ENCODE results near the gene IGF2R. TPM values are rescaled to one million over a fixed set of nuclear protein-coding genes. Genes with fewer than 3 reads are reported as not detected.

Gene IGF2R
- total RNA-seq, 1 donor from 2014 or later = 73.4 TPM

DNA sequence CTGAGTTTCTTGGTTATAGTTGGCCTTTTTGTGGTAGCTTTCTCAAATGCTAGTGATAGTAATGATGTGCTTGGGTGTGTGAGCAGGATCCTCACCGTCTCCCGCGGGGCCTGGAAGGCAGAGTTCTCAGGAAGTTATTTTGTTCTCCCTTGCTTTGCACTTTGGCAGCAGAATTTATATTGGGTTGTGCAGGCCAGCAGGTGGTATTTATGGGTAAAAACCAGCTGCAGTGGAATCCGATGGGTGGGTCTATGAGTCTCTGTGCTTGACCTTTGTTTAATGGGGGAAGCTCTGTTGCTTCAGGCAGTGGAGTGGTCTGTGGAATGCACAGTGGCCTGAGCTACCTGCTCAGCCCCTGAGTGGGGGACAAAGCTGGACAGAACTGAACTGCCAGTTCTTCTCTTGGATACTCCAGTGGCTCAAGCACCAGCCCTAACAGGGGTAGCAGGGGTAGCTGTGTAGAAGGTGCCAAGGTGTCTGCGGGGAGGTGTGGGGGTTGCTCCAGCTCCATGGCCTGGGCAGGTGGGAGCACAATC lies 27.3 kb downstream of the IGF2R start:
- Histone ChIP-seq H3K4me1 (peaks cover 7% of the 10 kb centered on the region), H3K27me3 (no peaks in the 10 kb centered on the region), H3K36me3 (peaks cover 0 to 9% of the 10 kb centered on the region in 2 donors), H3K9me3 (no peaks in the 10 kb centered on the region), H3K4me3 (no peak overlapping the region), H3K27ac (no peak overlapping the region)
- DNase-seq (ENCODE audit: extremely low spot score in 2 of 2) = no peak
- intact Hi-C loops (cut with DNase I) = no loop called here
- TF ChIP-seq POLR2AphosphoS5 (IDR thresholded peaks at IDR 0.05; ENCODE audit: insufficient read depth in 1 of 2, low read depth in 1 of 2) (no peak), POLR2A (IDR thresholded peaks at IDR 0.05) (no peak)
- TF ChIP-seq, protein P1, sequence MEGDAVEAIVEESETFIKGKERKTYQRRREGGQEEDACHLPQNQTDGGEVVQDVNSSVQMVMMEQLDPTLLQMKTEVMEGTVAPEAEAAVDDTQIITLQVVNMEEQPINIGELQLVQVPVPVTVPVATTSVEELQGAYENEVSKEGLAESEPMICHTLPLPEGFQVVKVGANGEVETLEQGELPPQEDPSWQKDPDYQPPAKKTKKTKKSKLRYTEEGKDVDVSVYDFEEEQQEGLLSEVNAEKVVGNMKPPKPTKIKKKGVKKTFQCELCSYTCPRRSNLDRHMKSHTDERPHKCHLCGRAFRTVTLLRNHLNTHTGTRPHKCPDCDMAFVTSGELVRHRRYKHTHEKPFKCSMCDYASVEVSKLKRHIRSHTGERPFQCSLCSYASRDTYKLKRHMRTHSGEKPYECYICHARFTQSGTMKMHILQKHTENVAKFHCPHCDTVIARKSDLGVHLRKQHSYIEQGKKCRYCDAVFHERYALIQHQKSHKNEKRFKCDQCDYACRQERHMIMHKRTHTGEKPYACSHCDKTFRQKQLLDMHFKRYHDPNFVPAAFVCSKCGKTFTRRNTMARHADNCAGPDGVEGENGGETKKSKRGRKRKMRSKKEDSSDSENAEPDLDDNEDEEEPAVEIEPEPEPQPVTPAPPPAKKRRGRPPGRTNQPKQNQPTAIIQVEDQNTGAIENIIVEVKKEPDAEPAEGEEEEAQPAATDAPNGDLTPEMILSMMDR (IDR thresholded peaks at IDR 0.05) = no peak

DNA sequence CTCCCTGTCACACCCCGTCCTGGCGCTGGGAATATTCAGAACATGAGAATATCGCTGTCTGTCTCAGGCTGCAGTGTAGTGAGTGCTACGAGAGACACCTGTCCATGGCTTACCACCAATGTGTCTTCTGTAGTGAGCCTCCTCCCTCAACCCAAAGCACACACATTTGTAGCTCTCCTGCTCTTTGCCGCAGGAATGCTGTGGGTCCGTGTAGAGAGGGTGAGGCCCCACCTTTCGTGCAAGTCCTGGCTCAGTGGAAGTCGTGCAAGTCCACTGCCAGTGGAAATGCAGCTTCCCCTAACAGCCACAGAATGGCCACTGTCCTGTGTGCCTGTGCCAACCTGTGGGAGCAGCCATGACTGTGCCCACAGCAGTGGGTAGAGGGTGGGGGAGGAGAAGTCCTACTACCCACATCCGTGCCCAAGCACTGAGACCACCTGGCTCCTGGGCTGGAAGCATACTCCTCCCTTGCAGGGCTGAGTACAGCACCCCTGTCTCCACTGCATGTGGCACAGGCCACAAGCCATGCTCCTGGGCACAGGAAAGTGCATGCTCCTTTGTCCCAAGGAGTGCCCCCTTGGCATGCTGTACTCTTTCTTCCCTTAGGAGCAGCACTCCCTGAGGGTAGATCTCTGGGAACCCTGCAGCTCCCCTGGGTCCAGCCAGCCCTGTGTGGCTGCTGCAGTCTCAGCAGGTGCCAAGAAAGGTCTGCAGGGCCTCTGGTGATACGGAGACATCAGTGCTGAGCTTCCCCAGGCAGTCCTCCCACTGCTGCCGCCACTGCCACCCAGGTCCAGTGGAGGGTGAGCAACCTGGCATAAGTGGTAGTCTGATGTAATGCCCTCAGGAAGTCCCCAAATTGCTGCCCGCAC lies 28.0 kb downstream of the IGF2R start:
- Histone ChIP-seq H3K27ac (no peak overlapping the region), H3K4me1 (peaks cover 4% of the 10 kb centered on the region), H3K27me3 (no peaks in the 10 kb centered on the region), H3K9me3 (no peaks in the 10 kb centered on the region), H3K4me3 (no peak overlapping the region), H3K36me3 (peaks cover 0 to 3% of the 10 kb centered on the region in 2 donors)
- intact Hi-C loops (cut with DNase I) = no loop called here
- no peak for DNase-seq (ENCODE audit: extremely low spot score in 2 of 2)
- no peak for TF ChIP-seq POLR2A (IDR thresholded peaks at IDR 0.05)
- TF ChIP-seq POLR2AphosphoS5 (IDR thresholded peaks at IDR 0.05; ENCODE audit: insufficient read depth in 1 of 2, low read depth in 1 of 2) = no peak
- TF ChIP-seq, protein P1 (IDR thresholded peaks at IDR 0.05) = no peak

DNA sequence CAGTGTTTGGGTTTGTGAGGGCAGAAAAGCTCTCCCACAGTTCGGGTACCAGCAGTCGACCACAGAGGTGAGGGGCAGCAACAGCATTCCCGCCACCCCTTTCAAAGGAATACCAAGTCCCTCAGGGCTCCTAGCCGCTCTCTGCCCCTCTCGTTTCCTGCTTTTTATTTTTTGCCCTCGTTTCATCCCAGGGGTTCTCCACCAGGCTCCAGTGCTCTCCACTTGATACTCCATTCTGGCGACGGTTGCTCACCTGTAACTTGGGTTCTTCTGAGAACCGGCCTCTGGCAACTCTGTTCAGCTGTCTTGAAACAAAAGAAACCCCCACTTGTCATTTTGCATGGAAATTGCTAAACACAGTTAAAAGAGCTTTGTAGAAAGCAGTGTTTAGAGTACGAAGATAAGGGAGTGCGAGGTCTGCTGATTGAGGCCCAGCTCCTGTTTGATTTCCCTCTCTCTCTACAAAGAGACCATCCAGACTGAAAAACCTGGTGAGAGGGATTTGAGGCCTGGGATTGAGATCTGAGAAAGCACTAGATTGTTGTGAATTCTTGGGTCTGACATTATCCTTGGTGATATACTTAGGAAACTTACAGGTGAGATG lies 28.7 kb downstream of the IGF2R start:
- Histone ChIP-seq H3K9me3 (no peaks in the 10 kb centered on the region), H3K4me3 (no peak overlapping the region), H3K27ac (no peak overlapping the region), H3K27me3 (no peaks in the 10 kb centered on the region), H3K4me1 (no peaks in the 10 kb centered on the region), H3K36me3 (no peaks in the 10 kb centered on the region)
- DNase-seq (ENCODE audit: extremely low spot score in 2 of 2) = no peak
- TF ChIP-seq POLR2AphosphoS5 (IDR thresholded peaks at IDR 0.05; ENCODE audit: insufficient read depth in 1 of 2, low read depth in 1 of 2) = no peak
- TF ChIP-seq POLR2A (IDR thresholded peaks at IDR 0.05) = no peak
- TF ChIP-seq, protein P1 (IDR thresholded peaks at IDR 0.05) = no peak
- intact Hi-C loops (cut with DNase I) = no loop called here

DNA sequence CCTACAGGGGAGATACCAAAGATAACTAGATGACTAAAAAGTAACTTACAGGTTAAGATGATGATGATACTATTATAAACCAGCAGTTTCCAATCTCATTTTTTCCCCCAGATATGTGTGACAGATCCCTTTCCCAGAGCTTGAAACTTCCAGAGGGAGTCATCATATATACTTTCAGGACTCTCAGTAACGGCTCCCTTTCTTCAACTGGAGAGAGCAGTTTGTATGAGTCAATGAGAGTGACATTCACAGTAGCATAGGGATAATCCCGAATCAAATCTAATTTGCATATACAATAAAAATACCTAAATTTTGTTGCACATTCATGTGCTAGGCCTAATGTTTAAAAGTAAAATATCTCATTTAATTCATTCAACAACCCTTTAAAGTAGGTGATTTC lies 29.7 kb downstream of the IGF2R start:
- Histone ChIP-seq H3K9me3 (no peaks in the 10 kb centered on the region), H3K36me3 (no peaks in the 10 kb centered on the region), H3K4me3 (no peak overlapping the region), H3K27me3 (no peaks in the 10 kb centered on the region), H3K27ac (no peak overlapping the region), H3K4me1 (no peaks in the 10 kb centered on the region)
- intact Hi-C loops (cut with DNase I) = no loop called here
- no peak for DNase-seq (ENCODE audit: extremely low spot score in 2 of 2)
- TF ChIP-seq, protein P1 (IDR thresholded peaks at IDR 0.05) = no peak
- no peak for TF ChIP-seq POLR2AphosphoS5 (IDR thresholded peaks at IDR 0.05; ENCODE audit: insufficient read depth in 1 of 2, low read depth in 1 of 2)
- no peak for TF ChIP-seq POLR2A (IDR thresholded peaks at IDR 0.05)

All from vagina (tissue), 2 donors.